D341Med (cell line): ENCODE measurements around the gene THAP3.

ENCODE experiments used
- DNase-seq: peaks from one replicate; pipeline ENCODE4 v3.0.0; 2012; ENCODE audit warnings: low spot score

THAP3 gene

GRCh38 chr1:6624710-6625583 lies at the start of gene THAP3:
THAP3 (plus strand) TSS chr1:6624868; CDS start chr1:6625219, 351 bp downstream.
- DNase-seq = peak; percentile 93

- DNase-seq = no peak
Measured at GRCh38 chr1:6577831-6578525, 46.7 kb upstream of the THAP3 start.

- DNase-seq = no peak
Measured at GRCh38 chr1:6578624-6579373, 45.9 kb upstream of the THAP3 start.

GRCh38 chr1:6579374-6580118 lies 45.1 kb upstream of the THAP3 start, which contains the start of gene ZBTB48:
ZBTB48 (plus strand) TSS chr1:6579994; CDS start chr1:6580610, 616 bp downstream.
- peak; percentile 99 for DNase-seq

- no peak for DNase-seq
Measured at GRCh38 chr1:6580119-6580592, 44.5 kb upstream of the THAP3 start.

GRCh38 chr1:6580593-6581409 lies 43.9 kb upstream of the THAP3 start:
- DNase-seq = no peak

GRCh38 chr1:6581561-6582305 lies 42.9 kb upstream of the THAP3 start:
- DNase-seq = no peak

GRCh38 chr1:6582370-6582769 lies 42.3 kb upstream of the THAP3 start:
- DNase-seq = no peak

- no peak for DNase-seq
Measured at GRCh38 chr1:6584126-6585080, 40.3 kb upstream of the THAP3 start.

- no peak for DNase-seq
Measured at GRCh38 chr1:6585081-6585722, 39.5 kb upstream of the THAP3 start.

GRCh38 chr1:6585841-6586240 lies 38.8 kb upstream of the THAP3 start:
- no peak for DNase-seq

GRCh38 chr1:6586404-6586816 lies 38.3 kb upstream of the THAP3 start:
- no peak for DNase-seq

GRCh38 chr1:6587261-6588005 lies 37.2 kb upstream of the THAP3 start:
- DNase-seq = no peak

GRCh38 chr1:6588128-6588892 lies 36.4 kb upstream of the THAP3 start:
- no peak for DNase-seq

GRCh38 chr1:6588893-6589520 lies 35.7 kb upstream of the THAP3 start:
- DNase-seq = no peak

GRCh38 chr1:6590046-6590445 lies 34.6 kb upstream of the THAP3 start:
- DNase-seq = no peak
